NK-92 (cell line): ENCODE data around the gene EDIL3.

ENCODE experiments used
- DNase-seq: peaks from one replicate; lab custom pipeline; 2025; ENCODE audit not compliant: unreplicated experiment; lab: John Stamatoyannopoulos, UW

The EDIL3 gene

DNA sequence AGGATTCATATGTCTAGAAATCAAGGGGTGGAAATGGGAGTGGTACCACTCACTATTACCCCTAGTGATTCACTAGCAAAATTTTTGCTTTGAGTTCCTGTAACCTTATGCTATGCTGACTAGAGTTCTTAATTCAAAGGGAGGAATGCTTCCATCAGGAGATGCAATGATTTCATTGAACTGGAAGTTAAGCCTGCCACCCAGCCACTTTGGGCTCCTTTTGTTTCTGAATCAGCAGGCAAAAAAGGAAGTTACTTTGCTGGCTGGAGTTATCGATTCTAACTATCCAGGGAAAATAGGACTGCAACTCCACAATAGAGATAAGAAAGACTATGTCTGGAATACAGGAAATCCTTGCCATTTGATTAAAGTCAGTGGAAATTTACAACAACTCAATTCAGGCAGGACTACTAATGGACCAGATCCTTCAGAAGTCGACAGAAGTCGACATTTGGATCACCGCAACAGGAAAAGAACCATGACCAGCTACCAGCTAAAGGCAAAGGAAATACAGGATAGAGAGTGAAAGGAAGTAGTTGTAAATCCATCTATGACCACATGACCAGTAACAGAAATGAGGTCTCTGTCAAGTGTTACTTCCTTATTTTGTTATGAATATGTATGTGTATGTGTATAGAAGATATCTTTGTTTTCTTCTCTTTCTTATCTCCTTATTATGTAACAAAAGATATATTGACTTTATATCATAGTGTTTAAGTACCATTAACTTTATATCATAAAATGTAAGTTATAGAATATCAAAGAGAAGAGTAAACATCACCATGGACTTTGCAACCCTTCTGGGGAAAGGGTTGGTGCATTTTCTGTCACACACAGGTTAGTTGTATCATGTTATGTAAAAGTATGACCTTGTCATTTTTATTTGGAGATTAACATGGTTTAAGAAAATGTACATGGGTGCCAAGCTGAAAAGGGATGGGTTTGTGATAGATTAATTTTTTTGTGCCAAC is 465.3 kb downstream of the EDIL3 start:
- DNase-seq, result no peak

- DNase-seq, result no peak
These were observed 467.3 kb downstream of the EDIL3 start for GRCh38 chr5:83917261-83917908.

DNA sequence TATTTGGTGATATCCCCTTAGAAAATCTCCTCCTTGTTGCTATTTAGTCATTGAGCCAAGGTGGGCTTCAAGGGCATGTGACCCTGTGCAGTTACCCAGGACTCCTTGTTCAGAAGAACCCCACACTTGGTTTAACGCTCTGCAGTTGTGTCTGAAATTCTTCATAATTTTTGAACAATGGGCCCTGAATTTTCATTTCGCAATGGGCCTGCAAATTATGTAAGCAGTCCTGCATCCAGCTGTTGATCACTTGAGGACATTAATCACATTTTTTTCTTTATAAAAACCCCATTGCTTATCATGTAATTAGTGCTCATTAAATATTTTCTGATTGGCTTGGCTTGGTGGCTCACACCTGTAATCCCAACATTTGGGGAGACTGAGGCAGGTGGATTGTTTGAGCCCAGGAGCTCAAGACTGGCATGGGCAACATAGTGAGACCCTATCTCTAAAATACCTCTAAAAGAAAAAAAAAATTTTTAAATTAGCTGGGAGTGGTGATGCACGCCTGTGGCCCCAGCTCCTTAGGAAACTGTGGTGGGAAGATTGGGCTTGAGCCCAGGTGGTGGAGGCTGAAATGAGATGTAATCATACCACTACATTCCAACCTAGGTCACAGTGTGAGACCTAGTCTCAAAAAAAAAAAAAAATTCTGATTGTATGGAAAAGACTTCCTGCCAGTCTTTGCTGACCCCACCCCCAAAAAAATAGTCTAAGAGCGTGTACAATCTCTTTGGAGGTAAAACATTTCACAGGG is 469.8 kb downstream of the EDIL3 start:
- no peak for DNase-seq

DNA sequence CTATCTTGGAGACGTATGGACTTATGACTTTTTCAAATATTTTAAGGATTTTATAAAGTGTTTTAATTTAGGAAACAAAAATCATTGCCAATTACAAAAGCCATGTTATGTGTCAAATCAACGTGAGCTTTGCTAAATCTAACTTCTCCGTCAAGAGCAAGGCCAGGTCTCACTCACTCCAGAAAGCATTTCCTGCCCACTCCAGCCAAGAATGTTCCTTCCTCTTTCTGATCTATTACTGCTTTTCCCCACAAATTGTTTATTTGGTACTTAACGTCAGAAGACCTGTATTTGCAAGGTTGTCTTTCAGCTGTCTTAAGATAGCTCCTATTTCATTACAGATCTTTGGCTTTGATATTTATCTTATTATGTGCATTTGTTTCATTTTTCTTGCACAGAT is 470.5 kb downstream of the EDIL3 start:
- no peak for DNase-seq

GRCh38 chr5:83913593-83913992 is 471.1 kb downstream of the EDIL3 start:
- DNase-seq, result no peak

GRCh38 chr5:83911367-83911919 is 473.2 kb downstream of the EDIL3 start:
- no peak for DNase-seq

GRCh38 chr5:83900306-83900705 is 484.4 kb downstream of the EDIL3 start:
- DNase-seq, result no peak

DNA sequence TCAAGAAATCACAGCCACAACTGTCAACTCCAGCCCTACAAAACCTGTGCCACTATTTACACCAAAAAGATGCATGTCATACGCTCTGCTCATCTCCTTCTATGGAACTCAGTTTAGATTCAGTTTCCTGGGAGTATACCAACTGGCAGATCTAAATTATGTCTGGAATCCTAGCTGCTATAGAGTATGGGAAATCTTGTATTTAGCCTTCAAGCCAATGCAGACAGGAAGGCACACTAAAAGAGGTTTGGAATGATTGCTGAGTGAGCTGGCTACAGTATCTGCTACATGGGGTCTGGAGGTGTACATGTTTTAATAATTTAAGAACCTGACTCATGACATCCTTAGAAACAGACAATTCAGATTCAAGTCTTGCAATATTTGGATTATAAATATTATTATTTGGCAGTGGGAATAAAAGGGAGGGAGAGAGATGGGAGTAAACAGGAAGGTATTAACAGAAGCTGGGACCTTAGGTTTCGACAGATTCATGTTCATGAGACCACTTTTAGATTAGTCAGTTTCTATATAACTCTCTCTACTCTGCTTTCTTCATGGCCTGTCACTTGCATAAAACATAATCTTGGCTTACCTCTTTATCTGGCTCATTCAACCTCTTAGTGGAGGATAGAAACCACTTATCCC is 485.2 kb downstream of the EDIL3 start:
- DNase-seq, result no peak

DNA sequence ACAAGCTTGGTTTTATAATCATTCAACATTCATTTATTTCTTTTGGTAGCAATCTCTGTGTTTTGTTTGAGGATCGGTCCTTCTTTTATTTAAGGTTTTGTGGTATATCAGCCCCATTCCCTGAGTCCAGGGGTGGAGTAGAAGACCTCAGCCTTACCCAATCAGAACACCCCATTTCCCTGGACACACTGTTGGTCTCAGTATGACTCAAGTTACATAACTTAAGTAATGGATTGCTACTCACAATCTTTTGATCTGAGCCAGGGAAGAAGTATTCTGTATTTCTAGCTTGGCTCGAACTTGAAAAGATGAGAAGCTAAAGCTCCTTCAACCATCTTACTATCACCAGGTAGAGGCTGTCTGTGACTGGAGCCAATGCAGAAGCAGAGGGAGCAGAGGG is 488.8 kb downstream of the EDIL3 start:
- DNase-seq, result no peak

GRCh38 chr5:83891261-83891660 is 493.4 kb downstream of the EDIL3 start:
- no peak for DNase-seq
